Stimulated activated CD8-positive, alpha-beta memory T cell treated with anti-CD3 and anti-CD28 coated beads, Interleukin-12 subunit alpha, Interleukin-12 subunit beta, amount 100 ng/mL, for 24 hours (primary cell): ENCODE measurements around the gene PAN3.

Experiments
- DNase-seq: peaks from one replicate; pipeline ENCODE4 v3.0.0-alpha.2; 2020; ENCODE audit errors: extremely low read depth

PAN3 gene

DNA sequence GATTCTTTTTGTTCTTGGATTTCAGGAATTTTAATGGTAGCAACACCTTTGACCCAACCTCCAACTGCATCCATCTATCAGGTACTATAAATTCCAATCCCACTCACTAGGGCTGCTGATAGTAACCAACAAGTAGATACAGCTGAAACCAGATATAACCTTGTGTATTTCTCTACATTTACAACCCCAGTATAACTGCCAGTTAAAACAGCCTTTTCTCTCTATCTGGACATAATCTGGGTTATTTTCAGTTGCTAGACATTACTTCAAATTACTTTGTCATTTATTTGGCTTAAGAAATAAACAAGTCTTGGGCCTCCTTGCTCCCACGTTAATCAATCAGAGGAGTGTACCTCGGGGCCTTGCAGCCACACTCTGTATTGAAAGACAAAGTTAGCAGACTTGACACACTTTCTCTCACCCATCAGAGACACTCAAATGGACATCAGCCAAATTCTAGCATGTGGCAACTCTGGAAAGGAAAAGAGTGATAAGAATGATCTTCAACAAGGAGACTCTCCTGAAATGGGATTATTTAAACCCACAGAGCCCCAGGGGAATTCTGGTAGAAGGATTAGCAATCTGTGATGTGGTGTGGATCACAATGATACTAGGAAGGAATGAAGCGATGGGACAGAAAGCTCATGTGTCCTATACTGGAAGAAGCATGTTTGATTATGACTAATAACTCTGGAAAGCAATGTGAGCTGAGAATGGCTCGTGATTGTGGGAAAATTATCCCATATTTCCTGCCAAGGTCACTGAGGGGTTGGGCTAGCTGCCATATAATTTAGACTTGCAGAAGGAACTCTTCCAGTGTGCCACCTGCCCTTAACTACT is 199.0 kb downstream of the PAN3 start:
- DNase-seq: no peak

DNA sequence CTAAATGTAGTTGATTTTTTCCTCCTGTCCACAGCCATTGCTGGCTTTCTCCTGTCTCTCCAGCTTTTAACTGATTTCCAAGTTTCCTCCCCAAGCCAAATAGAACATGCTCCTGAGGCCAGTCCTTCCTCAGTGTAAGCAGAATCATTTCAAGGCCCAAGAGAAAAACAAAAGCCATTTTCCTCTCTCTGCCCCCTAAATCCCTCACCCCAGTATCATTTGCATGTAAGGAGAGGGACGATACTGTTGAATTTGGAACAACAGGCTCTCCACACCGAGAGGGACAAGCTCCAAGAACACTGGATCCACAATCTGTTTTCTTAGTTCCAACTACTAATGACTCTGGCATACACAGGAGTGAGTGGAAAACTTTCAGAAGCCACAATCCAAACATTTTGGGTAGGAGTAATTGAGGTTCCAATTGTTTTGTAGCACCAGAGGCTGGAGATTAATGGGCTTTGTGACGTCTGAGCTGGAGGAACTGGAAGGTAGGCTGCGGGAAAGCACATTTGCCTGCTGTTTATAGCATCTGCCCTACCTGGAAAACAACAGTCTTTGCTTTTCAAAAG is 199.7 kb downstream of the PAN3 start:
- no peak for DNase-seq

DNA sequence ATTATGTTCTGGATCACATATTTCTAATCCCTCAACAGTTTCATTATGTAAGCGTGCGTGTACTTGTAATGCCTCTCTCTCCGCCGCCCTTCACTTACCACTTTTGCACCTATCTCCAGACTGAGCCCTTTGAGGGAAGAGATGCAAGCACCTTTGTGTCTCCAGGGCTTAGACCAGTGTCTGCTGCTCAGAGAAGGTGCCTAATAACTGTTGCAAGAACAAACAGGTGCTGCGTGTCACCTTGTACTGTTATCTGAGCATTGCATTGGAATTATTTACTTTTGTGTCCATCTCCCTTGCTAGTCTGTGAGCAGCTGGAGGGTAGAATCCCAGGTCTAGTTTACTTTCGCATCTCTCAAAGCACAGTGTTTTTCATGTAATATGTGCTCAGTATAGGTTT is 200.4 kb downstream of the PAN3 start:
- DNase-seq: no peak

DNA sequence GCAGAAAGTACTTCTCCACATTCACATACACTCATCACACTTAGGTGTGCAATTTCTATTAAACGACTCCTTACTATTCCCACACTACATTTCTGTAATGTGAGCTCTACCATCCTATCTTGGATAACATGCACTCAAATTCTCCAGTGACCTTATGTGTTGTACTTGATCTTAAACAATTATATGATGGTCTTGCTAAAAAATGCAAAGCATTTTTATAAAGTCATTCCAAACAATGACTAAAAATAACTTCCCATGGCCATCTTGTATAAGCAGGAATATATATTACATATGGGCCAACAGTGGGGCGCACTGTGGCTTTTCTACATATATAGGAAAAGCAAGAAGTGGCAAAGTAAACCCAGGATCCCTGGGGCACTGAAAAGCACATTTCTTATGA is 201.1 kb downstream of the PAN3 start:
- no peak for DNase-seq

DNA sequence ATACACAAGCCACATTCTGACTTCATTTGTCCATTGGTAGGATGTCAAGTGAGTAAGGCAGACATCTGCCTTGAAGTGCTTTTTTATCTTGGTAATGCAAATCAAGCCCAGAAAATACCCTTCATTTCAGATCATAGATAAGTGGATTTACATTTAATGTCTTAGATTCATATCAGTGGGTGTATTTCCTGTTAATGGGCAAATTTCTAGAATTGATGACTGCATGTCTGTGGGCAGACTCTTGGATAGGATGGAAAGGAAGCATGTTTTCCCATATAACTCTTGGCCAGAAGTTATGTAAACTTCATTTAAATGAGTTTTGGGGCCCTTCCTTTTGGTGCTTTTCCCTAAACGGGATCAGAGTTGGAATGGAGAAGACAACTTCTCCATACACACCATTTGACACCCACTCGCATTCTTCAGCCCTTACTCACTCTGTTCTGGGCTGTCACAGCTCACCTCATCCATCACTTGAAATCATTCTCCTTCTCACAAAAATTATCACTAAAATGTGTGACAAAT is 202.0 kb downstream of the PAN3 start:
- no peak for DNase-seq

DNA sequence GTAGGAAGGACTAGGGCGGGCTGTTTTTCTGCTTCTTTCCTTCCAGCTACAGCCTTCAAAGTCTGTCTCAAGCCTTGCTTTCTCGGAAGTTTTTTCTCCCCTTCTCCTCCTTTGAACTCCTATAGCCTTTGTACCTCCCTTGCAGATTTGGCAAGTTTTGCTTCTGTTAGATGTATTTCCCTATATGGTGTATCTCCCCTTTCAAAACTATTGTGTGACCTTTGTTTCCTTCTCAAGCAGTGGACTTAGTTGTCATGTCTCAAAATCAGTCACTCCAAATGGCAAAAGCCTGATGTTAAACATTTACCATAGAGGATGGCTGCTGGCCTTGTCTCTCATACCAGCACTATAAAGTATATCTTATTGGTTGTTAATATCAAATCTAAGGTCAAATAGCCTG is 203.9 kb downstream of the PAN3 start:
- no peak for DNase-seq

DNA sequence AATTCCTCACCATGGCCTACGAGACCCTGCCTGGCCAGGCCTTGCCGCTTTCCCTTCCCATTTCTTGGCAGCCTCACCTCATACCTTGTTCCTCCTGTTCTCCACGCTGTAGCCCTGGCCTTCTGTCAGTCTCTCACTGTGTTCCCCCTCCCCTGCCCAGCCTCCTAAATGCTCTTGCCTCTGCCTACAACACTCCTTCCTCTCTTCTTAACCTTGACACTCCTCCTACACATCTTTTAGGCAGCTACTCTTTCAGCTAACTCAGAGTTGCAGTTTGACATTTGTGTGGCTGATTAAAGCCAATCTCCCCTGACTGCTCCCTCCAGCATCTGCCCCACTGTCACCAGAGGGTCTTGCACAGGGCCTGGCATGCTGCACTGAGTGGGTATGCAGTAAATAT is 205.8 kb downstream of the PAN3 start:
- no peak for DNase-seq
